Ishikawa (cell line): Measurements from ENCODE around the gene ZBTB21.

Experiments used
- CEBPB ChIP-seq: IDR thresholded peaks from 2 replicates; pipeline ENCODE4 v1.6.1; 2012
- CREB1 ChIP-seq: IDR thresholded peaks from 2 replicates; pipeline ENCODE4 v1.6.1; 2012; ENCODE audit warnings: low read depth
- EGR1 ChIP-seq: IDR thresholded peaks from 2 replicates; pipeline ENCODE4 v1.6.1; 2012
- EP300 ChIP-seq: IDR thresholded peaks from 2 replicates; pipeline ENCODE4 v1.6.1; 2012; ENCODE audit warnings: borderline replicate concordance
- FOXM1 ChIP-seq: IDR thresholded peaks from 2 replicates; pipeline ENCODE4 v1.6.1; 2012; ENCODE audit warnings: low read depth, borderline replicate concordance
- MAX ChIP-seq: IDR thresholded peaks from 2 replicates; pipeline ENCODE4 v1.6.1; 2012
- NFIC ChIP-seq: IDR thresholded peaks from 2 replicates; pipeline ENCODE4 v1.6.1; 2012
- RAD21 ChIP-seq: IDR thresholded peaks from 2 replicates; pipeline ENCODE4 v1.6.1; 2012; ENCODE audit warnings: low read depth
- REST ChIP-seq: IDR thresholded peaks from 2 replicates; pipeline ENCODE4 v1.6.1; 2012; ENCODE audit warnings: low read depth, mild to moderate bottlenecking
- TAF1 ChIP-seq: IDR thresholded peaks from 2 replicates; pipeline ENCODE4 v1.6.1; 2012; ENCODE audit warnings: low read depth, mild to moderate bottlenecking
- TCF12 ChIP-seq: IDR thresholded peaks from 2 replicates; pipeline ENCODE4 v1.6.1; 2012; ENCODE audit warnings: low read depth
- TEAD4 ChIP-seq: IDR thresholded peaks from 2 replicates; pipeline ENCODE4 v1.6.1; 2012
- USF1 ChIP-seq: IDR thresholded peaks from 2 replicates; pipeline ENCODE4 v1.6.1; 2012
- YY1 ChIP-seq: IDR thresholded peaks from 2 replicates; pipeline ENCODE4 v1.6.1; 2012; ENCODE audit warnings: low read depth
- ZBTB7A ChIP-seq: IDR thresholded peaks from 2 replicates; pipeline ENCODE4 v1.6.1; 2012; ENCODE audit warnings: low read depth

ZBTB21 gene

GRCh38 chr21:41966872-41967621, 43.1 kb downstream of the ZBTB21 start:
- TF ChIP-seq EGR1 (no peak), TCF12 (no peak)

- no peak for TF ChIP-seq CEBPB
- TF ChIP-seq EP300, result no peak
- no peak for TF ChIP-seq USF1
- no peak for TF ChIP-seq EGR1
- TF ChIP-seq ZBTB7A, result no peak
- no peak for TF ChIP-seq YY1
- TF ChIP-seq TAF1, result no peak
- TF ChIP-seq REST, result no peak
- TF ChIP-seq TEAD4, result no peak
- no peak for TF ChIP-seq RAD21
- TF ChIP-seq CREB1, result no peak
- no peak for TF ChIP-seq MAX
- no peak for TF ChIP-seq FOXM1
- TF ChIP-seq NFIC, result no peak
- no peak for TF ChIP-seq TCF12
These were observed 43.9 kb downstream of the ZBTB21 start for GRCh38 chr21:41966041-41966833.

GRCh38 chr21:41965461-41966013, 44.6 kb downstream of the ZBTB21 start:
- TF ChIP-seq EGR1 (no peak), NFIC (no peak), MAX (no peak), TCF12 (no peak), CEBPB (no peak), ZBTB7A (no peak), FOXM1 (no peak), REST (no peak), EP300 (no peak), USF1 (no peak), YY1 (no peak), TEAD4 (no peak), CREB1 (no peak), RAD21 (no peak), TAF1 (no peak)

- no peak for TF ChIP-seq NFIC
- no peak for TF ChIP-seq USF1
- TF ChIP-seq EGR1, result no peak
- TF ChIP-seq ZBTB7A, result no peak
- TF ChIP-seq TAF1, result no peak
- TF ChIP-seq REST, result no peak
- TF ChIP-seq FOXM1, result no peak
- no peak for TF ChIP-seq TEAD4
- TF ChIP-seq CEBPB, result no peak
- TF ChIP-seq EP300, result no peak
- TF ChIP-seq MAX, result no peak
- no peak for TF ChIP-seq CREB1
These were observed 45.1 kb downstream of the ZBTB21 start for GRCh38 chr21:41965045-41965444.
